ENCODE results near the gene AHDC1. TPM values are rescaled to one million over a fixed set of nuclear protein-coding genes. Genes with fewer than 3 reads are reported as not detected.

Gene AHDC1
- total and polyA plus RNA-seq, 10 of the 15 experiments (the other 5 are each of a cell fraction or from before 2014, with no cell fraction given), result 0.21 to 13.0 (median 1.4) TPM

DNA sequence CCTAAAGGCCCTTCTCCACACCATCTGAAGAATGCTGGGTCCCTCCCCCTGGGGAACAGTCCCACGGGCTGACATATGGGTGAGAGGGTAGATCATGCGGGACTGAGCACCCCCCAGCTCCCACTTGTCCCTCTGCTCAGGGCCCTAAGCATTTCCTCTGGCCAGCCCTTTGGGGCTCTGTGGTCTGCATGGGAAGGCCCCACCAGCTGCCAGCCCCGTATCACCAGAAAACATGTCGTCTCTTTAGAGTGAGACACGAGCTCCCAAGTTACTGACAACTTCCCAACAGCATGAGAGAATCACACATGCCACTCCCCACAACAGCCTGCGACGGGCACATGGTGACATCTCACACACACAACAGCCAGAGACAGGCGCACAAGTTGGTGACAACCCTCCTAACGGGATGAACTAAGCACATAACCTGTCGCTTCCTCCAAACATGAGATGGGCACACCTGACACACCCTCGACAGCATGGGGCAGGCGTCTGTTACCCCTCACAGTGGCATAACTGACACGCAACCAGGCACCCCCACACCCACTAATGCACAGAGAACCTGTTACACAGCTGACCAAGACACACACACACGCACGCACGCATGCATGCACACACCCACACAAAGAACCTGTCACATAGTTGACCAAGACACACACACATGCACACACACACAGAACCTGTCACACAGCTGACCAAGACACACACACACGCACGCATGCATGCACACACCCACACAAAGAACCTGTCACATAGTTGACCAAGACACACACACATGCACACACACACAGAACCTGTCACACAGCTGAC lies 41.2 kb downstream of the AHDC1 start:
- Histone ChIP-seq H3K4me3 (no peak overlapping the region), H2AFZ (ENCODE audit: control insufficient read depth, low read depth, low read length) (no peak overlapping the region), H3K4me1 (ENCODE audit: control insufficient read depth, insufficient read depth, low read length) (peaks cover 2% of the 10 kb centered on the region), H3K36me3 (ENCODE audit: control insufficient read depth in 2 of 2, insufficient read depth in 2 of 2, low read length in 1 of 2) (peaks cover 0 to 4% of the 10 kb centered on the region in 2 experiments; a peak in 2 of 4 replicates), H3K27ac (ENCODE audit: control insufficient read depth, insufficient read depth) (no peak overlapping the region), H4K20me1 (ENCODE audit: control insufficient read depth, insufficient read depth) (no peaks in the 10 kb centered on the region; the same call in 1 of the 2 replicates), H3K79me2 (ENCODE audit: control insufficient read depth, insufficient read depth, low read length) (no peaks in the 10 kb centered on the region; the same call in 1 of the 2 replicates), H3K9ac (ENCODE audit: control insufficient read depth, insufficient read depth, low read length) (no peak overlapping the region), H3K4me2 (ENCODE audit: control insufficient read depth, insufficient read depth) (no peak overlapping the region), H3K27me3 (replicated peaks in 1 of 2; ENCODE audit: control insufficient read depth in 2 of 2, insufficient read depth in 2 of 2, low read length in 1 of 2) (no peaks in the 10 kb centered on the region), H3K9me3 (replicated peaks; ENCODE audit: control insufficient read depth, insufficient read depth, low read length) (no peaks in the 10 kb centered on the region)
- WGBS (ENCODE audit: insufficient coverage, insufficient replicate concordance, low lambda C conversion rate, missing lambda C conversion rate), result 62% methylated on average over 18 of the region's 18 CpGs
- FAIRE-seq, result peak; percentile 72
- no TSS peak for BruUV-seq (replicated peaks)
- POLR2A ChIA-PET, result no interaction called here
- RAD21 ChIA-PET (ENCODE audit: unreplicated experiment), result interaction anchor here (1.0 kb wide), 1 partner anchor 39 kb away, joined by 4 read pairs; no protein-coding TSS in a partner anchor
- TF ChIP-seq, protein P1, sequence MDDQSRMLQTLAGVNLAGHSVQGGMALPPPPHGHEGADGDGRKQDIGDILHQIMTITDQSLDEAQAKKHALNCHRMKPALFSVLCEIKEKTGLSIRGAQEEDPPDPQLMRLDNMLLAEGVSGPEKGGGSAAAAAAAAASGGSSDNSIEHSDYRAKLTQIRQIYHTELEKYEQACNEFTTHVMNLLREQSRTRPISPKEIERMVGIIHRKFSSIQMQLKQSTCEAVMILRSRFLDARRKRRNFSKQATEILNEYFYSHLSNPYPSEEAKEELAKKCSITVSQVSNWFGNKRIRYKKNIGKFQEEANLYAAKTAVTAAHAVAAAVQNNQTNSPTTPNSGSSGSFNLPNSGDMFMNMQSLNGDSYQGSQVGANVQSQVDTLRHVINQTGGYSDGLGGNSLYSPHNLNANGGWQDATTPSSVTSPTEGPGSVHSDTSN (IDR thresholded peaks at IDR 0.05; ENCODE audit: insufficient replicate concordance, low read depth, low read length), result peak; percentile 6
- TF ChIP-seq, protein P2, sequence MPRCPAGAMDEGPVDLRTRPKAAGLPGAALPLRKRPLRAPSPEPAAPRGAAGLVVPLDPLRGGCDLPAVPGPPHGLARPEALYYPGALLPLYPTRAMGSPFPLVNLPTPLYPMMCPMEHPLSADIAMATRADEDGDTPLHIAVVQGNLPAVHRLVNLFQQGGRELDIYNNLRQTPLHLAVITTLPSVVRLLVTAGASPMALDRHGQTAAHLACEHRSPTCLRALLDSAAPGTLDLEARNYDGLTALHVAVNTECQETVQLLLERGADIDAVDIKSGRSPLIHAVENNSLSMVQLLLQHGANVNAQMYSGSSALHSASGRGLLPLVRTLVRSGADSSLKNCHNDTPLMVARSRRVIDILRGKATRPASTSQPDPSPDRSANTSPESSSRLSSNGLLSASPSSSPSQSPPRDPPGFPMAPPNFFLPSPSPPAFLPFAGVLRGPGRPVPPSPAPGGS (IDR thresholded peaks at IDR 0.05; ENCODE audit: borderline replicate concordance, insufficient read depth, low read depth, low read length, poor library complexity, severe bottlenecking), result peak; percentile 94
- TF ChIP-seq SRF (IDR thresholded peaks at IDR 0.05; ENCODE audit: low read depth in 2 of 2, low read length in 2 of 2) (no peak), MEF2B (IDR thresholded peaks at IDR 0.05; ENCODE audit: partially characterized antibody, poor library complexity, severe bottlenecking) (peak; percentile 14)
- intact Hi-C loops (cut with micrococcal nuclease; ENCODE audit: unreplicated experiment), result no loop called here
- in situ Hi-C loops (cut with MboI), result loop anchor here (5.0 kb wide), 1 partner anchor 50 kb away; no protein-coding TSS in a partner anchor
- DNase-seq (ENCODE audit: low read depth, low spot score), result no peak
- no peak; the same call in 2 of the 3 replicates for ATAC-seq
- CTCF ChIA-PET, result no interaction called here
- SMC1A ChIA-PET (ENCODE audit: uncharacterized antibody, unreplicated experiment), result no interaction called here
